Endodermal cell (in vitro differentiated cells): ENCODE measurements around the gene PHF2. TPM values are rescaled to one million over a fixed set of nuclear protein-coding genes. Genes with fewer than 3 reads are reported as not detected.

ENCODE experiments used
- DNase-seq: peaks from one replicate; pipeline ENCODE4 v3.0.0-alpha.2; 2017
- H3K27ac ChIP-seq: 2 replicates; pipeline ENCODE4 v1.5.1; 2013; ENCODE audit warnings: mild to moderate bottlenecking, low read depth, low read length, moderate library complexity
- H3K27me3 ChIP-seq: 2 replicates; pipeline ENCODE4 v1.6.1; 2013; ENCODE audit warnings: mild to moderate bottlenecking, low read length, moderate library complexity; ENCODE audit not compliant: insufficient read depth, control insufficient read depth, poor library complexity, severe bottlenecking
- H3K36me3 ChIP-seq: 2 replicates; pipeline ENCODE4 v1.7.0; 2013; ENCODE audit warnings: mild to moderate bottlenecking, low read length, moderate library complexity; ENCODE audit not compliant: control insufficient read depth, insufficient read depth
- H3K4me1 ChIP-seq: one replicate; pipeline ENCODE4 v1.7.0; 2013; ENCODE audit warnings: low read length; ENCODE audit not compliant: control insufficient read depth, insufficient read depth
- H3K4me3 ChIP-seq: 2 replicates; pipeline ENCODE4 v1.5.1; 2013; ENCODE audit warnings: mild to moderate bottlenecking, low read length, moderate library complexity
- H3K9ac ChIP-seq: 2 replicates; pipeline ENCODE4 v1.6.1; 2013; ENCODE audit warnings: mild to moderate bottlenecking, low read length, moderate library complexity; ENCODE audit not compliant: poor library complexity, severe bottlenecking; ENCODE audit errors: extremely low read depth
- H3K9me3 ChIP-seq: 2 replicates; pipeline ENCODE4 v1.6.1; 2013; ENCODE audit warnings: mild to moderate bottlenecking, low read length, moderate library complexity; ENCODE audit not compliant: control insufficient read depth
- H3K27ac Mint-ChIP-seq: 2 replicates; pipeline ENCODE4 v1.8.0; 2020; ENCODE audit warnings: mixed read lengths
- H3K27me3 Mint-ChIP-seq: 2 replicates; pipeline ENCODE4 v1.8.0; 2021; ENCODE audit warnings: mild to moderate bottlenecking, mixed read lengths; ENCODE audit not compliant: insufficient read depth
- H3K36me3 Mint-ChIP-seq: 2 replicates; pipeline ENCODE4 v1.8.0; 2020; ENCODE audit warnings: low read depth, mixed read lengths
- H3K4me1 Mint-ChIP-seq: 2 replicates; pipeline ENCODE4 v1.8.0; 2020; ENCODE audit warnings: mixed read lengths
- H3K4me3 Mint-ChIP-seq: 2 replicates; pipeline ENCODE4 v1.8.0; 2020; ENCODE audit warnings: mild to moderate bottlenecking, moderate library complexity, mixed read lengths
- H3K9me3 Mint-ChIP-seq: 2 replicates; pipeline ENCODE4 v1.8.0; 2020; ENCODE audit warnings: mild to moderate bottlenecking, mixed read lengths
- WGBS, 2 experiments: methylation state at CpG; one replicate each; pipeline versions ENCODE4 v1.1.5 to v1.1.7; 2013; ENCODE audit warnings: missing lambda C conversion rate in 2 of 2, mixed read lengths in 1 of 2; ENCODE audit not compliant: insufficient coverage in 1 of 2, insufficient read length in 1 of 2; 5-methylcytosine and 5-hydroxymethylcytosine counted together
- total RNA-seq, 2 donors: library from RNA; stranded (reverse); fragmentation: NEBNext Ultra II Directional in 1 of 2; extraction: Animal tissue kit (Norgen Biotek cat#: 25700) in 1 of 2; gene quantifications; 2 replicates in 1 of 2; 3 replicates in 1 of 2; pipeline ENCODE4 v1.2.1, GENCODE V29; 2021
- TF ChIP-seq, protein P1 (sequence below): fragments of 200-600 bp; sonication (generic); conservative IDR thresholded peaks from 2 replicates; pipeline ENCODE4 v1.5.0; 2021; ENCODE audit warnings: antibody characterized with exemption, mild to moderate bottlenecking

The PHF2 gene
- total RNA-seq, 2 donors from 2014 or later = 17.1 to 20.2 TPM

- peaks cover 9% of the 10 kb centered on the region for H3K9me3 Mint-ChIP-seq
- no peaks in the 10 kb centered on the region for H3K4me1 Mint-ChIP-seq
- Histone ChIP-seq H3K9ac (no peak overlapping the region), H3K4me1 (no peaks in the 10 kb centered on the region), H3K27me3 (no peaks in the 10 kb centered on the region), H3K9me3 (peaks cover 8% of the 10 kb centered on the region), H3K27ac (no peak overlapping the region), H3K4me3 (no peak overlapping the region), H3K36me3 (peaks cover 25% of the 10 kb centered on the region)
- peaks cover 44% of the 10 kb centered on the region for H3K36me3 Mint-ChIP-seq
- no peaks in the 10 kb centered on the region for H3K27me3 Mint-ChIP-seq
- WGBS, 2 experiments = 94 to 96% methylated on average over 3 to 5 of the region's 5 CpGs
- no peak overlapping the region for H3K4me3 Mint-ChIP-seq
- TF ChIP-seq, protein P1, sequence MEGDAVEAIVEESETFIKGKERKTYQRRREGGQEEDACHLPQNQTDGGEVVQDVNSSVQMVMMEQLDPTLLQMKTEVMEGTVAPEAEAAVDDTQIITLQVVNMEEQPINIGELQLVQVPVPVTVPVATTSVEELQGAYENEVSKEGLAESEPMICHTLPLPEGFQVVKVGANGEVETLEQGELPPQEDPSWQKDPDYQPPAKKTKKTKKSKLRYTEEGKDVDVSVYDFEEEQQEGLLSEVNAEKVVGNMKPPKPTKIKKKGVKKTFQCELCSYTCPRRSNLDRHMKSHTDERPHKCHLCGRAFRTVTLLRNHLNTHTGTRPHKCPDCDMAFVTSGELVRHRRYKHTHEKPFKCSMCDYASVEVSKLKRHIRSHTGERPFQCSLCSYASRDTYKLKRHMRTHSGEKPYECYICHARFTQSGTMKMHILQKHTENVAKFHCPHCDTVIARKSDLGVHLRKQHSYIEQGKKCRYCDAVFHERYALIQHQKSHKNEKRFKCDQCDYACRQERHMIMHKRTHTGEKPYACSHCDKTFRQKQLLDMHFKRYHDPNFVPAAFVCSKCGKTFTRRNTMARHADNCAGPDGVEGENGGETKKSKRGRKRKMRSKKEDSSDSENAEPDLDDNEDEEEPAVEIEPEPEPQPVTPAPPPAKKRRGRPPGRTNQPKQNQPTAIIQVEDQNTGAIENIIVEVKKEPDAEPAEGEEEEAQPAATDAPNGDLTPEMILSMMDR = no peak
- DNase-seq = no peak
- no peak overlapping the region for H3K27ac Mint-ChIP-seq
These were observed 66.6 kb downstream of the PHF2 start for GRCh38 chr9:93642961-93643360.

- Mint-ChIP-seq H3K27ac (no peak overlapping the region), H3K4me3 (no peak overlapping the region), H3K27me3 (no peaks in the 10 kb centered on the region), H3K4me1 (no peaks in the 10 kb centered on the region), H3K9me3 (no peaks in the 10 kb centered on the region), H3K36me3 (peaks cover 35% of the 10 kb centered on the region)
- H3K4me3 ChIP-seq = no peak overlapping the region
- no peaks in the 10 kb centered on the region for H3K4me1 ChIP-seq
- peaks cover 15% of the 10 kb centered on the region for H3K36me3 ChIP-seq
- no peak overlapping the region for H3K27ac ChIP-seq
- DNase-seq = no peak
- H3K9ac ChIP-seq = no peak overlapping the region
- WGBS, 2 experiments = 91 to 97% methylated on average over 4 to 12 of the region's 12 CpGs
- no peaks in the 10 kb centered on the region for H3K9me3 ChIP-seq
- no peaks in the 10 kb centered on the region for H3K27me3 ChIP-seq
- TF ChIP-seq, protein P1 = no peak
These were observed 68.2 kb downstream of the PHF2 start for GRCh38 chr9:93644397-93645088.

- Mint-ChIP-seq H3K27ac (no peak overlapping the region), H3K4me1 (no peaks in the 10 kb centered on the region), H3K9me3 (no peaks in the 10 kb centered on the region), H3K4me3 (no peak overlapping the region), H3K27me3 (no peaks in the 10 kb centered on the region), H3K36me3 (peaks cover 28% of the 10 kb centered on the region)
- Histone ChIP-seq H3K4me1 (no peaks in the 10 kb centered on the region), H3K36me3 (peaks cover 19% of the 10 kb centered on the region), H3K27ac (no peak overlapping the region), H3K9ac (no peak overlapping the region), H3K9me3 (no peaks in the 10 kb centered on the region), H3K27me3 (no peaks in the 10 kb centered on the region), H3K4me3 (no peak overlapping the region)
- WGBS, 2 experiments = 93 to 96% methylated on average over 22 to 28 of the region's 28 CpGs
- TF ChIP-seq, protein P1 = no peak
- DNase-seq = no peak
These were observed 68.9 kb downstream of the PHF2 start for GRCh38 chr9:93645149-93645889.
